GF-D8 (cell line): Measurements from ENCODE around the gene LMAN2L.

Experiments
- DNase-seq: peaks from one replicate; lab custom pipeline; 2025; lab: John Stamatoyannopoulos, UW

LMAN2L gene

DNA sequence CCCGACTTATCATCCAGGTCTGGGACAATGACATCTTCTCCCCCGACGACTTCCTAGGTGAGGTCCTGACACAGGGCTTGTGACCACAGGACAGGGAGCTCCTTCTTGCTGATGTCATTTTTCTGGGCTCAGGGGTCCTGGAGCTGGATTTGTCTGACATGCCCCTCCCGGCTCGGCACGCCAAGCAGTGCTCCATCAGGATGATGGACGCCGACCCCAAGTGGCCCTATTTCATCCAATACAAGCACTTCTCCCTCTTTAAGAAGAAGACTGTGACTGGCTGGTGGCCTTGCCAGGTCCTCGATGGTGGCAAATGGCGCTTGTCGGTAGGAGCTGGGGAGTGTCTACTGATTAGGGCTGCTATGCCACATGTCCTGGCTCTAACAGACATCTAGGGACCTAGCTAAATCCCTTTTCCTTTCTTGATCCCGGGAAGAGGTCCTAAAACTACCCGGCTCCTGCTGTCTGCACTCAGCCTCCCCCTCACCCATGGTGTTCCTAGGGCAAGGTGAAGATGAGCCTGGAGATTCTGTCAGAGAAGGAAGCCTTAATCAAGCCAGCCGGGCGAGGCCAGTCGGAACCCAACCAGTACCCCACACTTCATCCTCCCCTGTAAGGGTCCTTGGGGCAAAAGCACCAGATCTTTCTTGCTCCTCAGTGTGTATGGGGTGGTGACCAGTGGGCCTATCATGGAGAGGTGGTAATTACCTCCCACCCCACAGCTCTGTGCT is 36.7 kb downstream of the LMAN2L start:
- DNase-seq = no peak

DNA sequence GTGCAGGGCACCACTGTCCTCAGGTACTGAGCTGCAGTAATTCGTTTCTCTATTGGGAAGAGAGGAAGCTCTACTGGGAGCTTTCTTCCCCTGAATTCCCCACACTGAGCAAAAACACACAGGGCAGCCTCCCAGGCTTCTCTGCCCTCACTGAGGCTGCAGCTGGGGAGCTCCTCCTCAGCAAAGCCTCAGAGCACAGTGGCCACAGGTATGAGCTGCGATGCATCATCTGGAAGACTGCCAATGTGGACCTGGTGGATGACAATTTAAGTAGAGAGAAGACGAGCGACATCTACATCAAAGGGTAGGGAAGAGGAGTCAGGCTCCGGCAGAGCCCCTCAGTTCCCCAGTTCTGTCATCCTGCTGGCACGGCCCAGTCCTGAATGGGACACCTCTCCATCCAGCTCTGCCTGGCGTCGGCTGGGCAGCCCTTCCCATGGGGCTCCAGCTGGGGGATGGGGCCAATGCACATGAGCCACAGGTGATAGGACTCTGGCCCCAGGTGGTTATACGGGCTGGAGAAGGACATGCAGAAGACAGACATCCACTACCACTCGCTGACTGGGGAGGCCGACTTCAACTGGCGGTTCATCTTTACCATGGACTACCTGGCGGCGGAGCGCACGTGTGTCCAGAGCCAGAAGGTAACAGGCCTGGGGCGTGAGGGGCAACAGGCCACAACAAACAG is 37.6 kb downstream of the LMAN2L start:
- DNase-seq = no peak

DNA sequence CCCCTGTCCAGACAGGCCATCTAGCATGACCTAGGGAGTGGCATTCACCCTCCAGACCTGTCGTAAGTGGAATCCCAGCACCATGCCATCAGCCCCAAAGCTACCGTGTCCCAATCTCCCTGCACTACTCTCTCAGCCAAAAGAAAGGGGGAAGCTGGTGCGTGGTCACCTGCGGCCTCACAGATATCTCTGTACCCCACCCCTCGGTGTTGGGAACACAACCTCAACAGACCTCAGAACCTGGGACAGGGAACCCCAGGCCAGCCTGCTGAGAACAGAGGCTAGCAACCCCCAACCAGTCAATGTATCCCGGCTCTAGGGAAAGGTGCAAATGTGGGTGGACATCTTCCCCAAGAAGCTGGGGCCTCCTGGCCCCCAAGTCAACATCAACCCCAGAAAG is 38.2 kb downstream of the LMAN2L start:
- no peak for DNase-seq

DNA sequence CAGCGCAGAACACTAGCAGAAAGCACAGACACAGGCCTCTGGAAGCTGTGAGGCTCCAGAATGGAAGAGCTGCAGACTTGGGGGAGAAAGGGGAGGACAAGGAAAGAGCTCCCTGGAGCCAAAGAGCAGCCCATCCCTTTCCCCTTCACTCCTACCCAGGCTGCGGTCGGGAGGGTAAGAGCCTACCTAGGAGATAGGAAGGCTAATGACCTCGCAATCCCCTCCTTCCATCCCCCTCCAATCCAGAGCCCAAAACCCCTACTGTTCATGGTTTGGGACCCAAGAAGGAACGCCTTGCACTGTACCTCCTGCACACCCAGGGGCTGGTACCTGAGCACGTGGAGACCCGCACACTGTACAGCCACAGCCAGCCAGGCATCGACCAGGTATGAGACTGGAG is 39.8 kb downstream of the LMAN2L start:
- no peak for DNase-seq

DNA sequence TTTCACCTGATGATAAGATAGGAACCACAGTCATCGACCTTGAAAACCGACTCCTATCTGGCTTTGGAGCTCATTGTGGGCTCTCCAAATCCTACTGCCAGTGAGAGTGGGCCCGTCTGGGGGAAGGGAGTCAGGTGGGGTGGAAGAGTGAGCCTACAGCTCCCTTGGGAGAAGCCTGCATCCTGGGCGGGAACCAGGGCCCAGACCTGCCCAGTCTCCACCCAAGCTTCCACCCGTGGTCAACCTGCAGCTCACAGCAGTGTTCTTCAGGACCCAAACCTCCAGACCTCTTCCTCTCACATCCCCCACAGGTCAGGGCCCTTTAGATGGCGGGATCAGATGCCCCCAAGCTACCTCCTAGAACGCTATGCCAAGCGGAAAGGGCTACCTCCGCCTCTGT is 40.2 kb downstream of the LMAN2L start:
- DNase-seq = no peak

DNA sequence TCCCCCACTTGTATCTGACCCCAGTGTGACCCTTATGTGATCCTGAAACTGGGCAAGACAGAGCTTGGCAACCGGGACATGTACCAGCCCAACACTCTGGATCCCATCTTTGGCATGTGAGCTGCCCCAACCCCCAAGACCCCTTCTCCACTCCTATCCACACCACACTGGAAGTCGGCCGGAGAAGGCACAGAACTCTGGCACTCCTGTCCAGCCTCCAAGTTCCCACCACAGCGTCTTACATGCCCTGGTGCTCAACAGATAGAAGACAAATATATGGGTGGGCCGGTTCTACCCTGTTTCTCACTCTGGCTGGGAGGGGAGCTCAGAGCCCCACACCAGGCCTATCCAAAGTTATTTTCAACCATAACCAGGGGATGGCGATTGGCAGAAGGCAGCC is 40.8 kb downstream of the LMAN2L start:
- DNase-seq = no peak

DNA sequence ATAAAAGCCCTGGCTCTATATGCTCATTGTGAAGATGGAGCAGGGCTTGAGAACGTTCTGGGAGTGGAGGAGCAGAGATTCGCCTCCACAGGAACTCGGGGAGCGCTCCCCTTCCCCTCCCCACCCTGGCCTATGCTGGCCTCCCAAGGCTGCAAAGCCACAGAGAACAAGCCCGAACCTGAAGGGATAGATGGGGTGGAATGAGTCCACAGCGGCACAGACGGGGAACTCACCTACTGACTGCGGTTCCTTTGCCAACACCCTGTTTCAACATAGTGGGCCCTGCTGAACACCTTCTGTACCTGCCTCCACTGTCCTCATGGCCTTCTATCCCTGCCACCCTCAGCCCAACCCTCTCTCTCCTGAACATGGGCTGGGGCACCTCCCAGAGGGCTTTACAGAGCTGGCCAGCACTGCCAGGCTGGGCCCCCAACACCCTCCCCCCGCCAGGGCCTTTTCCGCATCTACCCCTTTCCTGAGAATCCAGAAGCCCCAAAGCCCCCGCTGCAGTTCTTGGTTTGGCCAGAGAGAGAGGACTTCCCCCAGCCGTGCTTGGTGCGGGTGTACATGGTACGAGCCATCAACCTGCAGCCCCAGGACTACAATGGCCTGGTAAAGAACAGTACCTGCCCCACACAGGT is 41.5 kb downstream of the LMAN2L start:
- DNase-seq = no peak

DNA sequence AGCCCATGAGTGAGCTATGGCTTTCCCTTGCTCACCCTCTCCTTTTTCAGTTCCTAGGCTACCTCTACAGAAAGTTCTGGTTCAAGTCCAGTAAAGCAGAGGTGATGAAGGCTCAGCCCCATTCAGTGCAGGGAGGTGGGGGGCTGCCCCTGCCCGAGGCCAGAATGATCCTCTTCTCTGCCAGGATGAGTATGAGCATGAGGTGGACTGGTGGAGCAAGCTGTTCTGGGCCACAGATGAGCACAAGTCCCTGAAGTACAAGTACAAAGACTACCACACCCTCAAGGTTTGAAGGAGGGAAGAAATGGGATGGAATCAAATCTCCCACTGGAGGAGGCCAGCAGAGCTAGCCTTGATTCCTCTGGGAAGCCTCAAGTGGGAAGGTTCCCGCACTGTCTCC is 42.4 kb downstream of the LMAN2L start:
- no peak for DNase-seq

DNA sequence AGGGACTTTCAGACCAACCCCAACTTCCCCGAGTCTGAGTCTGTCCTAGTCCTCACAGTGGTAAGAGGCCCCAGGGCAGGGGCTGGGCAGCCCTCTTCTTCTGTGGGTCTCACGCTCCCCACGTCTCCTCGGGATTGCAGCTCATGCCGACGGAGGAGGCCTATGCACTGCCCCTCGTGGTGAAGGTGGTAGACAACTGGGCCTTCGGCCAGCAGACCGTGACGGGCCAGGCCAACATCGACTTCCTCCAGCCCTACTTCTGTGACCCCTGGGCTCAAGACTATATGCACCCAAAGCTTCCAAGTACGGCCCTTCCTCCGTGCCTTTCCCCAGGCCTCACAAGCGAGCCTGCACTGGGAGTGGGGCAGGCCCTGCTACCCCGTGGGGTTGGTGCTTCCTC is 44.3 kb downstream of the LMAN2L start:
- DNase-seq = no peak

DNA sequence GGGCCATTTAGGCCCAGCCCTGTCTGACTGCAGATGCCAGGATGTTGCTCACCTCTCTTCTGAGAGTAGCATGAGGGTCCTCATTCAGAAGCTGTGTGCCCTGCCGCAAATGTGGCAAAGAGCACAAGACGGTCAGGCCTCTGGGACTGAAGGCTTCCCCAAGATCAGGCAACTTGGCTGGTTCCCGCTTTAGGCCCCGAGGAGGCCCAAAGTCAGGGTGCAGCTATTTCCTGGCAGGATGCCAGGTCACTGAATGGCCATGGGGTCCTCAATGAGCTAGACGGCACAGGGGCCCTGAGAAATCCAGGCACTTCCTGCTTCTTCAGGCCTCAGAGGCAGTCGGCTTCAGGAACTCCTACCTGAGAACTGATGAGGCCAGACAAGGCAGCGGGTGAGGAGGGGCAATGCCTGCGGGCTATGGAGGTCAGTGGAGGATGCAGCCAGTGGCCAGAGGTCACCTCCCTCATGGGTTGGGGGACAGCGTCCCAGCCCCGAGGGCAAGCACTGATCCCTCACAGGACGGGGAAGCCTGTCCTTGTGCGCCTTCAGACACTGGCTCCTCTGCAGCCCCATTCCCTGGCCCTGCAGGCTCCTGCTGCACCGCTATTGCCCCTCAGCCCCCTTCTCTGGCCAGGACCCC is 44.9 kb downstream of the LMAN2L start:
- no peak for DNase-seq

DNA sequence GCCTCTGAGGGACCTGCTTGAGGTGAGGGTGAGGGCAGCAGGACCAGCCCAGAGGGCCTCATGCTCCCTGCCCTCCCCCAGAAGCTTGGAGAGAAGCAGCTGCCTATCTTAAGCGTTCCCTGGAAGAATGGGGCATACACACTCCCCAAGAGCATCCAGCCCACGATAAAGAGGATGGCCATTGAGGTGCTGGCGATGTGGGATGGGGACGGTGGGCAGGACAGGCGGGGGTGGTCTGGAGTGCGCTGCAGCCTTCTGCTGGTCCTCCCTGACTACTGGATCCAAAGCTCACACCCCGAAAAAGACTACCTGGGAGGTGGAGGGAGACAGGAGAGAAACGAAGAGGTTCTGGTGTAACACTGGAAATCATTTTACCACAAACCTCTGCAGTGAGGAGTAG is 45.6 kb downstream of the LMAN2L start:
- no peak for DNase-seq

DNA sequence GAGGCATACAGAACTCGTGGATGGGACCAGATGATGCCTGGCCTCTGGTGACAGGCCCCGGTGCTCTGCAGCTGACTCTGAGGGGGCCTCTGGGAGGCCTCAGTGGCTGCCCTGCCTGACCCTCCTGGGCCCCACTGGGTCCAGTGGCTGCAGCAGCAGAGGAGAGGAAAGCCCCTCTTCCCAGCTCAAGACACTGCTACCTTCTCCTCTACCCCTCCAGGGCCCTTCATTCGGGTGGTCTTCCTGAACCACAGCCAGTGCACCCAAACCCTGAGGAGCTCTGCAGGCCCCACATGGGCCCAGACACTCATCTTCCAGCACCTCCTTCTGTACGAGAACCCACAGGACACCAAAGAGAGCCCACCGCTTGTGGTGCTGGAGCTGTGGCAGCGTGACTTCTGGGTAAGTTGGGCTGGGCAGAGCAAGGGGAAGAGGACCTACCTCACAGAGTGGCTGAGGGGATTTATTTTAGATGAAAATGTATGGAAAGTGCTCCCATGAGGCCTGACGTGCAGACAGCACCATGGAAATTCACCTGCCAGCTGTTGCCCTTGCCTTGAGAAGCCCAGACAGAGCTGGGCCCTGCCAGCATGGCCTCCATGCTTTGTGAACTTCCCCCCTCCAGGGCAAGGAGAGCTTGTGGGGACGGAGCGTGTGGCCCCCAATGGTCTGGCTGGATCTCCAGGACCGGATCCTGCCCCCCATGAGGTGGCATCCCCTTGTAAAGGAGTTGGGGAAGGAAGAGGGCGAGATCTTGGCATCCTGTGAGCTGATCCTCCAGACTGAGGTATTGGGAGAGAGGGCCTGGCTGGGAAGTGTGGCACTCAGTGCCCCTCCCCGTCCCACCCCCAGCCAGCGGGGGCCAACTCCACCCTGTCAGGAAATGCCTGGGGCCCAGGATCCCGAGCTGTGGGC is 46.3 kb downstream of the LMAN2L start:
- DNase-seq = no peak

DNA sequence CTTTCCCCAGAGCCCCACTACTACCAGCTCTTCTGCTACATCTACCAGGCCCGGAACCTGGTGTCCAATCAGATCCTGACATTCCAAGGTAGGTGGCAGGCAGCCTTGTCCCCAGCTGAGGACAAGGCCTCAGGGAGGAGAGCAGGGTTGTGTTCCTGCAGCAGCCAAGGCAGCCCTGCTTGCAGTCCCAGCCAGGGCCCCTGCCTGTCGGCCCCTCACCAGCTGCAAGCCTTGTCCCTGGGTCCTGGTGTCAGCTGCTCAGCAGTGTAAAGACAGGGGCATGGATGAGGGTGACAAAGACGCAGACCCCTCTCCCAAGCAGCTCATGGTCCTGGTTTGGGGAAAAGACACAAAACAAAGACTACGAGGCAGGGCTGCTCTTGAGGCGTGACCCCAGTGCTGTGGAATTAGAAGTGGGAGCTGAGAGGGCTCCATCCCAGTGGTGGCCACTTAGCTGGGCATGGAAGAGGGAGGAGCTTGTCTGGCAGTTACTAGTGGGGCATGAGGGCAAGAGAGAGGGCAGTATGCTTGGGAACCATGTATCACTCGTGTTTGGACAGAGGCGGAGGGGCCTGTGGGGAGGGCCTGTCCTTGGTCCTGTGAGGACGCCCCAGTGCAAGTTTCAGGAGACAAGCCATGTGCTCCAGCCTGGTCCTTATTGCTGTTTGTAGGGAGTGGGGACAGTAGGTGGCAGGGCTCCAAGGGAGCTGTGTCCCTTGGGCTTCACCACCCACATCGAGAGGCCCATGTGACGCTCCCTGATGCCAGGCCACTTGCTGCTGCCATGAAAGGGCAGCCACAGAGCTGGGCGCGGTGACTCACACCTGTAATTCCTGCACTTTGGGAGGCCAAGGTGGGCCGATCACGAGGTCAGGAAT is 47.5 kb downstream of the LMAN2L start:
- DNase-seq = no peak

DNA sequence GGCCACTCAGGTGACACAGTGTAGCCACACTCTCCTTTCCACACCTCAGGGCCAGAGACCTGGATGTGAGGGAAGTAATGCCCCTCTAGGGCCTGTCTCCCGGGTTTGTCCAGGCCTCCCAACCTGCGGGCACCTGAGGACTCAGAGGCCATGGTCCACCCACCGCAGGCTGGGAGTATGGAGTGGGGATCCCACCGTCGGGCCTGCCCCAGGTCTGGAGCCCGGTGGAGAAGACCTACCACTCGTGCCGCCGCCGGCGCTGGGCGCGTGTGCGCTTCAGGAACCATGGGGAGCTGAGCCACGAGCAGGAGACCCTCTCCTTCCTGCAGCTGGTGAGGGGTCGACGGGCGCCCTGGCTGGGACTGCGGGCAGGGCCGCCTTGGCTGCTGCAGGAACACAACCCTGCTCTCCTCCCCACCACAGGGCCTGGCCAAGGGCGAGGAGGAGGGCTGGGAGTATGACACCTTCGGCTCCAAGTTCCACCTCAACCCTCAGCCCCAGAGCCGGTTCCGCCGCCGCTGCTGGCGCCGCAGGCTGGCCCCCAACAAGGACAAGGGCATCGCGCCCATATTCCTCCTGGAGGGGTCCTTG is 48.7 kb downstream of the LMAN2L start:
- DNase-seq = no peak

DNA sequence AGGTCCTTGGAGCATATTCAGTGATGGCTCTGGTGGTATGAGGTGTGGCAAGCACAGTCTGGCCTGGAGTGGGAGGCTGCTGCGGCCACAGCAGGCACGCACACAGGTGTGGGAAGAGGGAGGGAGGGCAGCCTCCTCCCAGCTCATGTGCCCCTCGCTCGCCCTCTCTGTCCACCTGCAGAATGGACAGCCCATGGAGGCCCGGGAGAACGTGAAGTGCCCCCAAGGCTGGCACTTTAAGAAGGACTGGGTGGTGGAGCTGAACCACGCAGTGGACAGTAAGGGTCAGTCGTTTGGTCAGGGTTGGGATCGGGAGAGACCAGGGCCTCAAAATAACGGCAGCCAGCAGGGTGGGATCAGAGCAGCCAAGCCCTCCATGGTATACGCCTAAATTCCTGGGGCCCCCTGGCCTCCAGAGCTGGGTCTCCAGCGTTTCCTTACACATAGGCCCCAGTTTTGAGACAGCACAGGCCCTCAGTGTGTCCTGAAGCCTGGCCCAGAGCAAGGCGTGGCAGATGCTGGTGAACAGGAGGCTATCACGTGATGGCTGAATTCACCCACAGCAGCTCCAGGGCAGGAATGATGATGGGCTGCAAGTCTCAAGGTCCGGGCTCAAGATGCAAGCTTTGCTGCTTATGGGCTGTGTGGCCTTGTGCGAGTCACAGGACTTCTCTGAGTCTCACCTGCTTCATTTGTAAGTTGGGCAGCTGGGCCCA is 49.4 kb downstream of the LMAN2L start:
- DNase-seq = no peak

DNA sequence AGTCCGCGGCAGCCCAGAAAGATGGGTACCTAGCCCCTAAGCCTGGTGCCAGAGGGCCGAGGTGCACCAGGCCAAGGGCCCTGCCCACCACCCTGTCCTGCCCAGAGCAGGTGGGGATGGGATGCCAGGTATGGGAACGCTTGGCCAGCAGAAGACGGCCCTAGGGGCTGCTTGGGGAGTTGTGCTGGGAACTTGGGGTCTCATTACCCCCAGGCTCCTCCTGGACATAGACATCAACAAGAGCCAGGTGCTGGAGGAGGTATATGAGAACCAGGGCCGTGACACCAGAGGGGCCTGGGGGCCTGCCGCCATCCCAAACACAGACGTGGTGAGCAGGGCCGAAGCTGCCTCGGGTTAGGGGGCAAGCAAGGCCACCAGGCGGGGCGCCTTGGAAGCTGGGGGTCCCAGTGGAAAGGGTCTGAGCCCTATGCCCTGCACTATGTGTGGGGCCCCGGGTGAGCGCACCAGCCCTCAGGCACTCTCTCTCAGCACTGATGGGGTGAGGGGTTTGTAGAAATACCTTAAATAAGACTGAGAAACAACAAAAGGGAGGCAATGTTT is 50.4 kb downstream of the LMAN2L start:
- DNase-seq = no peak

DNA sequence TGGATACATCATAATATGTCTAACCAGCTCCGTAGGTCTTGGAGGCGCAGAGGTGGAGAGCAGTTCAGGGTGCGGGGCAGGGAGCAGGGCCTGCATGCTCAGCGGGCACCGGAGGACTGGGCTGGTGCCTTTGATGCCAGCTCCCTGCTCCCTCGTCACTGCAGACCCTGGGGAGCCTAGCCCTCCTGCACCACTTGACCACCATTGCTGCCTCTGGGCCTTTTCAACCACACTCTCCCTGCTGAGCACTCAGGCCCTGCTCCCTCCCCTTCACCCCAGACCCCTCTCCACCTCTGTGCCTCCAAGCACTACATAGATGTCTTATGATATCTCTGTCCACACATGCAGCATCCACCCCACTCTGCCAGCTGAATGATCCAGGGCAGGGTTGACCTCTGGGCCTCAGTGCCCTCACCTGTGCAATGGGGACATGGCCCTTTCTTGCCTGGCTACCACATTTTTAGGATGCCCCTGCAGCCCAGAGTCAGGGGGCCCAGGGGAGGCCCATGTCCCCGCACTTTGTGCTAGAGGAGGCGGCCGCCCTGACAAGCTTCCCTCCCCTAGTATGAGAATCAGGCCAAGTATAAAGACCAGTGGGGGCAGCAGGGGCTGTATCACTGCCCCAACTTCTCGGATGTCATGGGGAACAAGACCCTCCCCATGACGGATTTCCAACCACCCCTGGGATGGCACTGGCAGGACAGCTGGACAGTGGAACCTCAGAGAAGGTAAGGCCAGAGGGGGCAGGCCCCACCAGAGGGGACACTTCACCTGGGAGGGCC is 51.0 kb downstream of the LMAN2L start:
- no peak for DNase-seq
